ENCODE results near the gene RPP25L. TPM values are rescaled to one million over a fixed set of nuclear protein-coding genes. Genes with fewer than 3 reads are reported as not detected.

The RPP25L gene
- total and polyA plus RNA-seq, 2 donors from 2014 or later = 21.9 to 73.8 TPM

DNA sequence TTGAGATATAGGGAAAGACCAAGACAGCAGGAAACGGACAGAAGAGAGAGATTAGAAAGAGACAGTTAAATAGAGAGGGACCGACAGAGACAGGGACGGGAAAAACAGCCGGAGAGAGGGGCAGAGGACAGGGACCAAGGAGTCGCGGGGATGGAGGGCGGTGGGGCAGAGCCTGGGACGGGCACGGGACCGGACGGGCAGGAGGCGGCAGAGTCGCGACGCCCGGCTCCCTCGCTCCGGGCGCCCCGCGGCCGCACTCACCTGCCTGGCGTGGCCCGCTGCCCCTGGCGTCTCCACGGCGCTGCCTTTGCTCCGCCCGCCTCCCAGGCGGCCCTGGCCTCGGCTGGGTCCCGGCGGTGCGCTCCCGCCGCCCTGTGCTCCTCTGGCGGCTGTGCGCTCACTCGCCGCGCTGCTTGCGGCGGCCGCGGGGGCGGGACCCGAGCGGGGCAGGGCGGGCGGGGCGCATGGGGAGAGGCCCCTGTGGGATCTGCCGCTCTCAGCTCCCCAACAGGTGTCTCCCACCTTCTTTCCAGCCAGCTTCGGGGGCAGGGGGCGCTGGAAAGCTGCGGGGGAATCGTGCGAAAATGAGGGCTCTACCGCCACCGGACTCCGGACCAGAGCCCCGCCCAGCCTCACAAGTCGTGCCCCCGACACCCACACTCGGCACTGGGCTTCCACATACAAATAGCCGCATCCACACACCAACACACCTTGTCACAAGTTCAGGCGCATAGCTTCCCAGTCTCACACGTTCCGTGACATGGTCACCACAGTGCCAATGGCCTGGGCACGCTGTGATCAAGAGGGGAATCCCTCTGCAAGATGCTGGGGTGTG is 17.0 kb upstream of the RPP25L start, which contains the start of gene ARID3C:
Gene ARID3C, minus strand, starts transcription at position 411 of the 835 bp plus-strand sequence. CDS start 1,052 bp downstream, outside the sequence.
- FAIRE-seq = no peak
- Histone ChIP-seq H3K27ac (ENCODE audit: low read depth in 2 of 2, low read length in 2 of 2) (no peak within 1 kb of the TSS), H3K27me3 (ENCODE audit: control insufficient read depth, insufficient read depth, low read length) (peaks cover 40% of the 10 kb centered on the region), H3K9me3 (ENCODE audit: control insufficient read depth in 2 of 3, insufficient read depth in 1 of 3, low read length in 3 of 3) (no peaks in the 10 kb centered on the region), H3K36me3 (ENCODE audit: control insufficient read depth in 2 of 3, insufficient read depth in 3 of 3, low read length in 3 of 3) (no peaks in the 10 kb centered on the region), H3K4me1 (ENCODE audit: control insufficient read depth in 2 of 3, insufficient read depth in 2 of 3, low read depth in 1 of 3, low read length in 3 of 3) (peaks cover 0 to 11% (median 0%) of the 10 kb centered on the region in 3 donors), H3K9ac (ENCODE audit: low read length in 3 of 3) (no peak within 1 kb of the TSS), H3K4me3 (ENCODE audit: low read length in 3 of 3) (peak within 1 kb of the TSS in 2 of 3 donors; percentile 23 to 52)
- TF ChIP-seq, protein P1, sequence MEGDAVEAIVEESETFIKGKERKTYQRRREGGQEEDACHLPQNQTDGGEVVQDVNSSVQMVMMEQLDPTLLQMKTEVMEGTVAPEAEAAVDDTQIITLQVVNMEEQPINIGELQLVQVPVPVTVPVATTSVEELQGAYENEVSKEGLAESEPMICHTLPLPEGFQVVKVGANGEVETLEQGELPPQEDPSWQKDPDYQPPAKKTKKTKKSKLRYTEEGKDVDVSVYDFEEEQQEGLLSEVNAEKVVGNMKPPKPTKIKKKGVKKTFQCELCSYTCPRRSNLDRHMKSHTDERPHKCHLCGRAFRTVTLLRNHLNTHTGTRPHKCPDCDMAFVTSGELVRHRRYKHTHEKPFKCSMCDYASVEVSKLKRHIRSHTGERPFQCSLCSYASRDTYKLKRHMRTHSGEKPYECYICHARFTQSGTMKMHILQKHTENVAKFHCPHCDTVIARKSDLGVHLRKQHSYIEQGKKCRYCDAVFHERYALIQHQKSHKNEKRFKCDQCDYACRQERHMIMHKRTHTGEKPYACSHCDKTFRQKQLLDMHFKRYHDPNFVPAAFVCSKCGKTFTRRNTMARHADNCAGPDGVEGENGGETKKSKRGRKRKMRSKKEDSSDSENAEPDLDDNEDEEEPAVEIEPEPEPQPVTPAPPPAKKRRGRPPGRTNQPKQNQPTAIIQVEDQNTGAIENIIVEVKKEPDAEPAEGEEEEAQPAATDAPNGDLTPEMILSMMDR (IDR thresholded peaks at IDR 0.05; ENCODE audit: borderline replicate concordance, extremely low read depth, insufficient read depth) = peak; percentile 2
- DNase-seq = peak in 3 of 5 donors; percentile 42 to 64 (median 63)
- intact Hi-C loops (cut with DNase I) = no loop called here

GRCh38 chr9:34627716-34628655 is 16.1 kb upstream of the RPP25L start:
- Histone ChIP-seq H3K9me3 (ENCODE audit: control insufficient read depth in 2 of 3, insufficient read depth in 1 of 3, low read length in 3 of 3) (no peaks in the 10 kb centered on the region), H3K4me3 (ENCODE audit: low read length in 3 of 3) (peak overlapping the region in 1 of 3 donors; percentile 21), H3K36me3 (ENCODE audit: control insufficient read depth in 2 of 3, insufficient read depth in 3 of 3, low read length in 3 of 3) (no peaks in the 10 kb centered on the region), H3K27ac (ENCODE audit: low read depth in 2 of 2, low read length in 2 of 2) (no peak overlapping the region), H3K4me1 (ENCODE audit: control insufficient read depth in 2 of 3, insufficient read depth in 2 of 3, low read depth in 1 of 3, low read length in 3 of 3) (peaks cover 0 to 11% (median 0%) of the 10 kb centered on the region in 3 donors), H3K27me3 (ENCODE audit: control insufficient read depth, insufficient read depth, low read length) (peaks cover 44% of the 10 kb centered on the region), H3K9ac (ENCODE audit: low read length in 3 of 3) (no peak overlapping the region)
- DNase-seq (no peak), FAIRE-seq (no peak)
- TF ChIP-seq, protein P1 (IDR thresholded peaks at IDR 0.05; ENCODE audit: borderline replicate concordance, extremely low read depth, insufficient read depth) = no peak
- intact Hi-C loops (cut with DNase I) = no loop called here

DNA sequence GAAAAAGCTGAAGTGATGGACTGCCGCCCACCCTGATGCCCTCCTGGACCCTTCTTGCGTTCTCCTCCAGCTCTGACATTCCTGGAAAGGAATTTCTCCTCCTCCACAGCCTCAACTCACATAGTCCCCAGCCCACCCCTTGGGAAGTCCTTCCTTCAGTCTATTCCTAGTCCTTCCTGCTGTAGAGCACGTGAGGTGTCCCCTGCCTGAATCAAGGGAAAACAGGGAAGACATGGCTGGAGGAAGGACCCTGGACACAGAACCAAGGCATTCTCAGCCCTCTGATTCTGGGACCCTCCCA is 13.2 kb upstream of the RPP25L start:
- peaks cover 0 to 13% (median 4%) of the 10 kb centered on the region in 3 donors for H3K4me1 ChIP-seq (ENCODE audit: control insufficient read depth in 2 of 3, insufficient read depth in 2 of 3, low read depth in 1 of 3, low read length in 3 of 3)
- FAIRE-seq (no peak), DNase-seq (no peak)
- H3K9ac ChIP-seq (ENCODE audit: low read length in 3 of 3) = no peak overlapping the region
- H3K4me3 ChIP-seq (ENCODE audit: low read length in 3 of 3) = no peak overlapping the region
- no peak overlapping the region for H3K27ac ChIP-seq (ENCODE audit: low read depth in 2 of 2, low read length in 2 of 2)
- no peaks in the 10 kb centered on the region for H3K9me3 ChIP-seq (ENCODE audit: control insufficient read depth in 2 of 3, insufficient read depth in 1 of 3, low read length in 3 of 3)
- H3K36me3 ChIP-seq (ENCODE audit: control insufficient read depth in 2 of 3, insufficient read depth in 3 of 3, low read length in 3 of 3) = no peaks in the 10 kb centered on the region
- H3K27me3 ChIP-seq (ENCODE audit: control insufficient read depth, insufficient read depth, low read length) = peaks cover 39% of the 10 kb centered on the region
- TF ChIP-seq, protein P1 (IDR thresholded peaks at IDR 0.05; ENCODE audit: borderline replicate concordance, extremely low read depth, insufficient read depth) = no peak
- intact Hi-C loops (cut with DNase I) = no loop called here
